Breast epithelium (tissue), 4 donors: Measurements from ENCODE around the gene ACSF2. TPM values are rescaled to one million over a fixed set of nuclear protein-coding genes. Genes with fewer than 3 reads are reported as not detected.

Experiments used
- DNase-seq, 2 donors: peaks; one replicate each; pipeline ENCODE4 v3.0.0-alpha.2; 2019; ENCODE audit warnings: low spot score in 2 of 2
- H3K27ac ChIP-seq, 2 donors: fragments of 200-600 bp; sonication (generic) in 1 of 2; one replicate each; pipeline ENCODE4 v1.5.1; 2016 to 2019; ENCODE audit warnings: mild to moderate bottlenecking in 1 of 2
- H3K27me3 ChIP-seq, 2 donors: fragments of 200-600 bp; sonication (generic) in 1 of 2; one replicate each; pipeline versions ENCODE4 v1.5.1 to v1.6.0; 2017 to 2019; ENCODE audit warnings: control low read depth in 1 of 2, mild to moderate bottlenecking in 1 of 2
- H3K36me3 ChIP-seq: fragments of 200-600 bp; one replicate; pipeline ENCODE4 v1.5.1; 2019
- H3K4me1 ChIP-seq, 2 donors: fragments of 200-600 bp; sonication (generic); one replicate each; pipeline ENCODE4 v1.5.1; 2016 to 2019; ENCODE audit warnings: control low read depth in 1 of 2
- H3K4me3 ChIP-seq, 3 donors: fragments of 200-600 bp; sonication (generic); 1 replicate in 2 of 3; 2 replicates in 1 of 3; pipeline ENCODE4 v1.5.1; 2016 to 2019; ENCODE audit warnings: mild to moderate bottlenecking in 3 of 3, moderate library complexity in 2 of 3
- H3K9me3 ChIP-seq, 2 donors: fragments of 200-600 bp; sonication (generic) in 1 of 2; one replicate each; pipeline ENCODE4 v1.5.1; 2016 to 2019; ENCODE audit warnings: control low read depth in 1 of 2
- POLR2A ChIP-seq: fragments of 450-650 bp; IDR thresholded peaks from one replicate; pipeline ENCODE4 v1.6.1; 2016; ENCODE audit warnings: antibody characterized with exemption, mild to moderate bottlenecking, moderate library complexity
- POLR2AphosphoS5 ChIP-seq, 3 donors: sonication (generic); formaldehyde crosslinking; IDR thresholded peaks; one replicate each; pipeline ENCODE4 v1.6.1; 2017; ENCODE audit warnings: antibody characterized with exemption in 3 of 3
- intact Hi-C: fragments of 100-400 bp; cut with DNase I; formaldehyde crosslinking; loops from one replicate; pipeline ENCODE4 v1.15.1; 2023; ENCODE audit warnings: low total_unique reads
- total RNA-seq, 3 donors: library from RNA; depleted of rRNA; stranded (reverse); fragments of >200 nt; gene quantifications; one replicate each; pipeline ENCODE4 v1.1.0, GENCODE V29; 2016
- TF ChIP-seq, protein P1 (sequence below), 3 donors: fragments of 450-650 bp; IDR thresholded peaks; one replicate each; pipeline ENCODE4 v1.5.1; 2016 to 2017; ENCODE audit warnings: antibody characterized with exemption in 3 of 3, mild to moderate bottlenecking in 3 of 3, moderate library complexity in 3 of 3

Gene ACSF2
- total RNA-seq, 3 donors from 2014 or later = 19.4 to 95.4 (median 86.3) TPM

DNA sequence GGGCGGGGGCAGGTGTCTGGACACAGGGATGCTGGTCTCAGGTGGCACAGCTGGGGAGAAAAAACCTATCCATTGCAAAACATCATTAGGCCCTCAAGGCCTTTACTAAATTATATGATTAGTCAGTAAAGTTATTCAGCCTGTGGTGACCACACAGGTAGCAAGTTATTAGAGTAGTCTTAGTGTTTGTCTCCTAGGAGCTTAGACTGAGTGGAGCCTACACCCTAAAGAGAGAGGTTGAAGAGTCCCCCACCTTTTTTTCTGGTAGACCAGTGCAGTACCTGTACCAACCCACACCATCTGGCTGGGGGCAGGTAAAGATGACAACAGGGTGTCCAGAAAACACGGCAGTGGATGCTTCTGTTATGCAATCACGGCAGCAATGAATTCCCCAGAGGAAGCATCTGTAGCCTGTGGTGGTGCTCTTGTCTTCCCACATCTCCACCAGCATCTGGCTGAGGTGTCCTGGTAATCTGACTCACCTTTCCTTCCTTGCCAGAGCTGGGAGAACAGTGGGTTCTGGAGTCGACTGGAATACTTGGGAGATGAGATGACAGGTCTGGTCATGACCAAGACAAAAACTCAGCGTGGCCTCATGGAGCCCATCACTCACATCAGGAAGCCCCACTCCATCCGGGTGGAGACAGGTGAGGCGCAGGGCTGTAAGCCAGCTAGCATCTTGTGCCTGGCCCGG lies 93.3 kb downstream of the ACSF2 start:
- Histone ChIP-seq H3K9me3 (no peaks in the 10 kb centered on the region), H3K4me1 (no peaks in the 10 kb centered on the region), H3K27me3 (no peaks in the 10 kb centered on the region), H3K4me3 (no peak overlapping the region), H3K36me3 (no peaks in the 10 kb centered on the region), H3K27ac (peak overlapping the region; percentile 25 to 56)
- no peak for DNase-seq
- intact Hi-C loops = no loop called here
- TF ChIP-seq POLR2A (no peak), POLR2AphosphoS5 (IDR thresholded peaks at IDR 0.05) (no peak)
- TF ChIP-seq, protein P1, sequence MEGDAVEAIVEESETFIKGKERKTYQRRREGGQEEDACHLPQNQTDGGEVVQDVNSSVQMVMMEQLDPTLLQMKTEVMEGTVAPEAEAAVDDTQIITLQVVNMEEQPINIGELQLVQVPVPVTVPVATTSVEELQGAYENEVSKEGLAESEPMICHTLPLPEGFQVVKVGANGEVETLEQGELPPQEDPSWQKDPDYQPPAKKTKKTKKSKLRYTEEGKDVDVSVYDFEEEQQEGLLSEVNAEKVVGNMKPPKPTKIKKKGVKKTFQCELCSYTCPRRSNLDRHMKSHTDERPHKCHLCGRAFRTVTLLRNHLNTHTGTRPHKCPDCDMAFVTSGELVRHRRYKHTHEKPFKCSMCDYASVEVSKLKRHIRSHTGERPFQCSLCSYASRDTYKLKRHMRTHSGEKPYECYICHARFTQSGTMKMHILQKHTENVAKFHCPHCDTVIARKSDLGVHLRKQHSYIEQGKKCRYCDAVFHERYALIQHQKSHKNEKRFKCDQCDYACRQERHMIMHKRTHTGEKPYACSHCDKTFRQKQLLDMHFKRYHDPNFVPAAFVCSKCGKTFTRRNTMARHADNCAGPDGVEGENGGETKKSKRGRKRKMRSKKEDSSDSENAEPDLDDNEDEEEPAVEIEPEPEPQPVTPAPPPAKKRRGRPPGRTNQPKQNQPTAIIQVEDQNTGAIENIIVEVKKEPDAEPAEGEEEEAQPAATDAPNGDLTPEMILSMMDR (IDR thresholded peaks at IDR 0.05) = no peak

GRCh38 chr17:50520483-50520882 lies 94.5 kb downstream of the ACSF2 start:
- Histone ChIP-seq H3K4me3 (no peak overlapping the region), H3K36me3 (no peaks in the 10 kb centered on the region), H3K27me3 (no peaks in the 10 kb centered on the region), H3K9me3 (no peaks in the 10 kb centered on the region), H3K4me1 (no peaks in the 10 kb centered on the region), H3K27ac (no peak overlapping the region)
- intact Hi-C loops = loop anchor here (5.0 kb wide), 1 partner anchor 693 kb away; no protein-coding TSS in a partner anchor
- no peak for DNase-seq
- TF ChIP-seq, protein P1 (IDR thresholded peaks at IDR 0.05) = no peak
- TF ChIP-seq POLR2A = no peak
- TF ChIP-seq POLR2AphosphoS5 (IDR thresholded peaks at IDR 0.05) = no peak

- H3K27ac ChIP-seq = no peak overlapping the region
- H3K4me3 ChIP-seq = no peak overlapping the region
- H3K36me3 ChIP-seq = no peaks in the 10 kb centered on the region
- no peaks in the 10 kb centered on the region for H3K27me3 ChIP-seq
- no peaks in the 10 kb centered on the region for H3K4me1 ChIP-seq
- intact Hi-C loops = loop anchor here (5.0 kb wide), 1 partner anchor 694 kb away; no protein-coding TSS in a partner anchor
- TF ChIP-seq POLR2A = no peak
- TF ChIP-seq, protein P1 (IDR thresholded peaks at IDR 0.05) = no peak
- no peak for TF ChIP-seq POLR2AphosphoS5 (IDR thresholded peaks at IDR 0.05)
- H3K9me3 ChIP-seq = no peaks in the 10 kb centered on the region
- DNase-seq = no peak
Measured at GRCh38 chr17:50521514-50521913, 95.5 kb downstream of the ACSF2 start.

- Histone ChIP-seq H3K9me3 (no peaks in the 10 kb centered on the region), H3K4me1 (no peaks in the 10 kb centered on the region), H3K4me3 (no peak overlapping the region), H3K27ac (peak overlapping the region; percentile 18 to 61), H3K27me3 (no peaks in the 10 kb centered on the region), H3K36me3 (no peaks in the 10 kb centered on the region)
- no peak for TF ChIP-seq POLR2A
- TF ChIP-seq POLR2AphosphoS5 (IDR thresholded peaks at IDR 0.05) = no peak
- TF ChIP-seq, protein P1 (IDR thresholded peaks at IDR 0.05) = no peak
- intact Hi-C loops = loop anchor here (5.0 kb wide), 1 partner anchor 695 kb away; no protein-coding TSS in a partner anchor
- no peak for DNase-seq
Measured at GRCh38 chr17:50522766-50523165, 96.7 kb downstream of the ACSF2 start.

DNA sequence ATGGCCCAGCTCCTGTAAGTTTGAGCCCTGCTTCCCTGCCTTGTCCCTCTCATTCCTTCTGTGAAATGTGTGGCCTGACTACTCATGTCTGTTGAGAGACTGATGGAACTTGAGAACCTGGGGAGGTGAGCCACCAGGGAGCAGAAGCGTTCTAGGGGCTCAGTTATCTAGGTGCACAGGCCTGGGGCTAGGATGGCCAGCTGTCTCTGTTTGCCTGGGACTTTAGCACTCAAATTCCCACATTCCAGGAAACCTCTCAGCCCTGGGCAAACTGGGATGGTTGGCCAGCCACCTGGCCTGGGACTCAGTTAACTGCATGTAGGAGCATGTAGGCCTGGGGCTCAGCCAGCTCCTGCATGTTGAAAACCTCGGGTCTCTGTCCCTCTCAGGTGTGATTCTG lies 97.2 kb downstream of the ACSF2 start:
- H3K27ac ChIP-seq = peak overlapping the region; percentile 18 to 61
- no peaks in the 10 kb centered on the region for H3K27me3 ChIP-seq
- intact Hi-C loops = loop anchor here (5.0 kb wide), 1 partner anchor 696 kb away; no protein-coding TSS in a partner anchor
- H3K4me1 ChIP-seq = no peaks in the 10 kb centered on the region
- TF ChIP-seq POLR2A (no peak), POLR2AphosphoS5 (IDR thresholded peaks at IDR 0.05) (no peak)
- TF ChIP-seq, protein P1 (IDR thresholded peaks at IDR 0.05) = no peak
- H3K4me3 ChIP-seq = no peak overlapping the region
- H3K36me3 ChIP-seq = no peaks in the 10 kb centered on the region
- no peaks in the 10 kb centered on the region for H3K9me3 ChIP-seq
- peak in 1 of 2 donors; percentile 83 for DNase-seq
